Nucleus accumbens (tissue), 56 donors: ENCODE results near the gene NDUFC1.
"Not testable (repeated sequence)": the region's sequence is repeated elsewhere in the genome, so short reads cannot be mapped to it uniquely, and the experiment has no call there.

Experiments used
- DNase-seq, 56 donors: peaks; one replicate each; lab custom pipeline; 2025; lab: John Stamatoyannopoulos, UW

Gene NDUFC1

DNA sequence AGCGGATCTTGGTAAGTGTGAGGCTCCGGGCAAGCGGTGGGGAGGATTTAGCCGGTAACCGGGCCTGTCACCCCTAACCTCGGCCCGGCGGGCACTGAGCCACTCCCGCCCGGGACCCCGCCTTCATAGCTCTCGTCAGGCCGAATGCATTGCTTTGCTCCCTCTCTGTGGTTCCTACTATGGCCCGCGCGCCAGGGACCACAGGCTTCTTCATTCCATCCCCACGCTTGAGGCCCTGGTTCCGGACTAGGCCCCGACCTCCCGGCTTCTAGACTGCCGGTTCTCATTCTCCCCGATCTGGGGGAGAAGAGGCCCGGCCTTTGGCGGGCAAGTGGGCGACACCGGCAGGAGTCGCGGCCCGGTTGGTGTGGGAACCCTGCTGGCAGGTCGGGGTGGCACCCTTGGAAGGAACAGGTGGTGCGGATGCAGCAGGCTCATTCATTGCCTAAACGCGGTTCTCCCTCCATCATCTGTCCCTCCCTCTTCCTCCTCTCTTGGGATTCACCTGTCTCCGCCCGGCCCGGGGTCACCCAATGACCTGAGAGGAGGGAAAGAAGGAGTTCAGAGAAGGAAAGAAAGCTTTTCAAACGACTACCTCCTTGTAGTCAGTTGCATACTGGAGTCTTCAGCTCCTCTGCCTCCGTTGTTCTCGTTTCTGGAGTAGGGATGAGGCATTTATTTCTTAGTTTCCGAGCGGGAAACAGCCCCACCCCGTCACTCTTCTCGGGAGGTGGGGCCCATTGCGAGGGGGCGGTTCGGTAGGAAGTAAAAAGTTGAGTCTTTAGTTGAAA, at the start of gene NDUFC1:
TSS of gene NDUFC1 (minus strand) at position 657 of the 791 bp plus-strand sequence. CDS start 6,679 bp downstream, outside the sequence.
- DNase-seq: peak in 45 of 56 donors; percentile 5 to 76 (median 51)

DNA sequence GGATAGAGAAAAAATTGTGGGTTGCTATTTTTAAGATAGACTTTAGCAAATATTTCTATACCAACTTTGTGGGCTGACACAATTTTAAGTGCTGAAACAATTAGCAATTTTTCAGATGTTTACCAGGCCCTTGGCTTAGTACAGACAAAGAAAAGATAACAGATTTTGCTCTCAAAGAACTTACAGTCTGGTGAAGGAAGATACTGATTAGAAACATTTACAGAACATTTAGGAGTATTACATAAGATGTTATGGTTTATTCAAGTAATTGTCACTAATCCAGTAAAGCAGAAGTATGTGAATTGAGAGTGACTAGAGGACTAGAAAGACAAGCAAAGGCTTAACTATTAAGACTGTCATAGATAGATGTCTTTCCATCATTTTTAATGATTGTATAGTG, 35.3 kb upstream of the NDUFC1 start:
- DNase-seq: no peak

DNA sequence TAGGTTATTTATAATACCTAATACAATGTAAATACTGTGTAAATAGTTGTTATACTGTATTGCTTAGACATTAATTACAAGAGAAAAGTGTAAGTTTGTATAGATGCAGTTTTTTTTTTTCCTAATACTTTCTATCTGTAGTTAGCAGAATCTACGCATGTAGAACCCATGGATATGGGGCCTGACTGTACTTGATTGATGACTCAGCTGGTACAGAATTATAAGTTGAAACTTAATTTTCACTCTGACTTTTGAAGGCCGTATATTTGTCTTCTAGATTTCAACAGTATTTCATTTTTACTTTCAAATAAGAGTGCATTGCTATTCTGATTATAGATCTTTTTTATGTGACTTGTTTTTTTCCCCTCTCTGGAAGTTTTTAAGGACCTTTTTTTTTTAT, 30.8 kb upstream of the NDUFC1 start:
- no peak for DNase-seq

DNA sequence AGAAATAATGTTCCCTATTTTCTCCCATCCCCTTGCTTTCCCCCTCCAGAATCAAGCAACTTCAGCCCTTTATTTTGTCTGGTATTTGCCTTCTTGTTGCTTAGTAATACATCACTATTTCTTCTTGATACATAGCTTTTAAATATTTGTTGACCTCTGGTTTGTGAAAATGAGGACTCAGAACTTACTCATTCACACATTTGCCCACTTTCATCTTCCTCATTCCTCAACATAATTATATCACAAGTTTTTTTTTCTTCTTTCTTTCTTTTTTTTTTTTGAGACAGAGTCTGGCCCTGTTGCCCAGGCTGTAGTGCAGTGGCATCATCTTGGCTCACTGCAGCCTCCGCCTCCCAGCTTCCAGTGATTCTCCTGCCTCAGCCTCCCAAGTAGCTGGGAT, 28.9 kb upstream of the NDUFC1 start:
- no peak for DNase-seq

DNA sequence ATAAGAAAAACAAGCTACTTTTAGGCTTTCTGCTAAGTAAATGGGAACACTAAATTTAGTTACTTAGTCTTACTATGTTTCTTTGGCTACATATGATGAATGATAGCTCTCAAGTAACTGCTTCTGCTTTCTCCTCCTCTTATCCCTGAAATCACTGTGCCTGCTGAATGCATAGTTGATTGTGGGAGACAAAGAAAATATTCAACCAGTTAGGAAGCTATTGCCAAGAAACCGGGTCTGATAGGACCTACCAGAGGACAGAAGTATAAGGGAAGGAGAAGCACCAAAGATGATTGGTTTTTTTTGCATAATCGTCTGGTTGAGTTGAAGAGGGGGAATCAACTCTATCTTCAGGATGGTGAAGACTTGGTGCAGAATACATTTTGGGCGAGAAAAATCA, 28.0 kb upstream of the NDUFC1 start:
- DNase-seq: peak in 2 of 56 donors; percentile 1 to 4

DNA sequence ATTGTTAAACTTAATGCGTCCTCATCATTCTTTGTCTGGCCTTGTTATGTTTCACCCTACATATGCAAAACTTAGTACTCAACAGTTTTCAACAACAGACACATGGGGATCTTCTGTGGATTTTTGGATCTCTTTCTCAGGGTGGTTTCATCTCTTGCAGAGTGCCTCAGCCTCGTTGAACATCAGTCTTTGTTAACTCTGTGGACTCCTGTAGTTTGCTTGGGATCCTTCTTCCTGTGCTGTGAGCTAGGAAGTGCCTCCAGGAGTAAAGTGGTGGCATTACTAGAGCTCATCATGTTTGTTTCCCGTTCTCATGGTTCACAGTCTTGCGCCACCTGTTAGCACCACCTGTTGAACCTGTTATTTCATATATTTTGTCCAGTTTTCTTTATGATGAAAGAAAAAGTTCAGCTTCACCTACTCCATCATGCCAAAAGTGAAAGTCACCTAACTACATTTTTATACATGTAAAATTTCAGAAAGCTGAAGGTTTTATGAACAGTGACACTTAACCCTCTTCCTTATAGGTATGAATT, 27.5 kb upstream of the NDUFC1 start:
- no peak for DNase-seq

DNA sequence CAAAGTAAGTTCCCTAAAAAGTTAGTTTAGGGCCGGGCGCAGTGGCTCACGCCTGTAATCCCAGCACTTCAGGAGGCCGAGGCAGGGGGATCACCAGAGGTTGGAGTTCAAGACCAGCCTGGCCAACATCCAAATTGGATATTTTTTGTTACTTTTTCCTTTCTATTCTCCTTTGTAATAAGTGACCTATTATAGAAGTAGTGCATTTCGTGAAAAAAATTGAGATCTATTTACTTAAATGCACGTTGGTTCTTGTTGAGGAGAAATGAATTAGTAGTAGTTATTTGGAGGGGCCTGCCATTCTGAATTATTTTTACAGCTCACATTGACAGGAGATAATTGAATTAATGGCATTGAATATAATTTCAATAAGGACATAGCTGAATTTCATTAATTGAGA, 22.3 kb upstream of the NDUFC1 start:
- DNase-seq: no peak

DNA sequence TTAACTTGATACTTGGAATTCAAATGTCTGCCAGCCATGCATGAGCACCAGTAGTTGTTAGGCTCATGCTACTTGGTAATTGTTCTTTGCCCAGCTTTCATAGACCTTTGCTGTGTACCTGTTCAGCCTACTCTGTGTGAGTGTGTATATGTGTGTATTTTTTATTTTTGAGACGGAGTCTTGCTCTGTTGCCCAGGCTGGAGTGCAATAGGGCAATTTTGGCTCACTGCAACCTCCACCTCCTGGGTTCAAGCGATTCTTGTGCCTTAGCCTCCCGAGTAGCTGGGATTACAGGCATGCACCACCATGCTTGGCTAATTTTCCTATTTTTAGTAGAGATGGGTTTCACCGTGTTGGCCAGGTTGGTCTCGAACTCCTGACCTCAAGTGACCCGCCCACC, 20.3 kb upstream of the NDUFC1 start:
- not testable (repeated sequence) for DNase-seq

DNA sequence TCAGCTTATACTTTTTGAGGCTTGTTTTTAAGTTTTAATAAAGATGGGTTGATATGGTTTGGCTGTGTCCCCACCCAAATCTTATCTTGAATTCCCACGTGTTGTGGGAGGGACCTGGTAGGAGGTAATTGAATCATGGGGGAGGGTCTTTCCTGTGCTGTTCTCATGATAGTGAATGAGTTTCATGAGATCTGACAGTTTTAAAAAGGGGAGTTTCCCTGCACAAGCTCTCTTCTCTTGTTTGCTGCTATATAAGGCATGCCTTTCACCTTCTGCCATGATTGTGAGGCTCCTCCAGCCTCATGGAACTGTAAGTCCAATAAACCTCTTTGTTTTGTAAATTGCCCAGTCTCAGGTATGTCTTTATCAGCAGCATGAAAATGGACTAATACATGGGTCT, 19.8 kb upstream of the NDUFC1 start:
- DNase-seq: not testable (repeated sequence)

DNA sequence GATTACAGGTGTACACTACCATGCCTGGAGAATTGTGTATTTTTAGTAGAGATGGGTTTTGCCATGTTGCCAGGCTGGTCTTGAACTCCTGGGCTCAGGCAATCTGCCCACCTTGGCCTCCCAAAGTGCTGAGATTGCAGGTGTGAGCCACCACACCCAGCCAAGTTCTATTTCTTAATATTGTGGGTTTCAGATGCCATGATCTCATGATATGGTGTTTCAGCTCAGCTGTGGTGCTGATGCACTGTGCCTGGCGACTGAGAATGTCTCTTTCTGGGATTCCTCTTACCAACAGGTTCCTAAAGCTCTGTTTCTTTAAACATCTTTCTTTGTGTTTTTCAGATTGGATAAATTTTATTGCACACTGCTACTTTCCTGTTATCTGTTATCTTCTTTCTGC, 17.3 kb upstream of the NDUFC1 start:
- DNase-seq: no peak

DNA sequence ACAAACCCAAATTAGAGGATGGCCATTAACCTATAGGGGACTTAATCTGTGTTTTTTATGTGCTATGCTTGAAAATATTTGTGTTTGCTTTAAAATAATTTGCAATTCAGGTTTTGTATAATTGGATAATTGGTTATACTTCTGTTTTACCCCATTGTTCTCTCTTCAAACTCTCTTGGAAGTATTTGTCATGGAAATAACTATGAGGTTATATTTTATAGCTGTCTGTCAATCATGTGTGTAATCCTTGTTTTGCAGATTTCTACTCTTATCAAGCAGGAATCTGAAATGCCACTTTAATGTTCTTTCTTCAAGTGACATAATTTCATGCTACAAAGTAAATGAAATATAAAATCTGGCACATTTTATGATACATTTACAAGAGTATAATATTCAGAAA, 15.4 kb upstream of the NDUFC1 start:
- no peak for DNase-seq

DNA sequence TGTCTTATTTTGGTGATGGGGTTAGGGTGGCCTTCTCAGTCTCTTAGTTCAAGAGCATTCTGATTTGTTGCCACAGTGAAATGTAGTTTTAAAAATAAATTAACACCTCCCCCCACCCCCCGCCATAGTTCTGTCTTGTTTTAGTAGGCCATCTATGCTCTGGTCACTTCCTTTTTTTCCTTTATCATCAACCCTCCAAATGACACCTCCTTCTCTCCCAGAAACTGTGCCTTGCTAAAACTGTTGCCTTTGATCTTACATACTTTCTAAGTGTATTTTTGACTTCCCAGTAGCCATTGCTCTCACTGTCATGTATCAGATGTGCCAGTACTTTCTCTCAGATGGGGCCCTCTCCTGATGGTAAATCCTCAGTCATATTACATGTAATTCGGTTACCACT, 14.5 kb upstream of the NDUFC1 start:
- no peak for DNase-seq

DNA sequence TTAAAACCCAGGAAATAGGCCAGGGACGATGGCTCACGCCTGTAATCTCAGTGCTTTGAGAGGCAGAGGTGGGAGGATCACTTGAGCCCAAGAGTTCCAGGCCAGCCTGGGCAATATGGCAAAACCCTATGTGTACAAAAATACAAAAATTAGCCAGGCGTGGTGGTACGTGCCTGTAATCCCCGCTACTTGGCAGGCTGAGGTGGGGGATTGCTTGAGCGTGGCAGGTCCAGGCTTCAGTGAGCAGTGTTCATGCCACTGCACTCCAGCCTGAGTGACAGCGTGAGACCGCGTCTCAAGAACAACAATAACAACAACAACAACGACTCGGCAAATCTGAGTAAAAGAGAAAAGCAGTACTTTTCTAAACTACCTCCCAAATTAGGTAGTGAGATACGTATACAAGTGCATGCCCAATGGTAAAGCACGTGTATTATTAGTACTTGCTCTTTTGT, 13.0 kb upstream of the NDUFC1 start:
- no peak for DNase-seq

DNA sequence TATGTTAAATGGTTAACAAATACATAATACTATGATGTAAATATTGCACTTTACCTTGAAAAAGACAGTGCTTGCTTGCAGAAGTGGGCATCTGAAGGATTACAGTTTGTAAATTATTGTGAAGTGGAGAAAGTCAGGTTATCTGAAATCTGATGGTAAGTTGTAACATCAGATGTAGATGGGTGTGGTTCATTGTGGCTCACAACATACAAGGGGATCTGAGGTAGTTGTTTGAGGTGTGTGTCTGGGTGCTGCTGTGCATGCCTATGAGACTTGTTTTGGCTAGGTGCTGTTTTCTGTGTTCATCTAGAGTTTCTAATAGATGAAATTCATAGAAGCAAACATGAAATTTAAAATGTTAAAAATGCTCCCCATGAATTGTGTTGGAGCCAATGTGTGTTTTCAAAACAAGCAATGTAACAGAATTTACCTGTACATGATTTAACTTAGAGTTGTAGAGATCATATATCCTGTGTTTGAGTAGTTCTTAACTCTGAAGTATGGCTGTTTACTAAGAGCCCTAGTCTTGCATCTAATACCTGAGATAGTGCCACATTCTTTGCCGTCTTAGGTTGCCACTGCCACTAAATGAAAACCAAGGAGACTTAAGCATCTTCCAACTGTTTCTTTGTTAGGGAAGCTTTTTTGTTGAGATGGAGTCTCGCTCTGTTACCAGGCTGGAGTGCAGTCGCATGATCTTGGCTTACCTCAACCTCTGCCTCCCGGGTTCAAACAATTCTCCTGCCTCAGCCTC, 11.9 kb upstream of the NDUFC1 start:
- no peak for DNase-seq

DNA sequence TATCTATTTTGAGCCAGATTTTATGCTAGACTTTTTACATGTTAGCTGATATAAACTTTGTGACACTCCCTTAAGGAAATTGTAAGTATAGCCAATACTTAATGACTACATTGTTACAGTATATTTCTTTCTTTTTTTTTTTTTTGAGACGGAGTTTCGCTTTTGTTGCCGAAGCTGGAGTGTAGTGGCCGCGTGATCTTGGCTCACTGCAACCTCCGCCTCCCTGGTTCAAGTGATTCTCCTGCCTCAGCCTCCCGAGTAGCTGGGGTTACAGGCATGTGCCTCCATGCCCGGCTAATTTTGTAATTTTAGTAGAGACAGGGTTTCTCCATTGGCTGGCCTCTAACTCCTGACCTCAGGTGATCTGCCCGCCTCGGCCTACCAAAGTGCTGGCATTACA, 11.1 kb upstream of the NDUFC1 start:
- not testable (repeated sequence) for DNase-seq

DNA sequence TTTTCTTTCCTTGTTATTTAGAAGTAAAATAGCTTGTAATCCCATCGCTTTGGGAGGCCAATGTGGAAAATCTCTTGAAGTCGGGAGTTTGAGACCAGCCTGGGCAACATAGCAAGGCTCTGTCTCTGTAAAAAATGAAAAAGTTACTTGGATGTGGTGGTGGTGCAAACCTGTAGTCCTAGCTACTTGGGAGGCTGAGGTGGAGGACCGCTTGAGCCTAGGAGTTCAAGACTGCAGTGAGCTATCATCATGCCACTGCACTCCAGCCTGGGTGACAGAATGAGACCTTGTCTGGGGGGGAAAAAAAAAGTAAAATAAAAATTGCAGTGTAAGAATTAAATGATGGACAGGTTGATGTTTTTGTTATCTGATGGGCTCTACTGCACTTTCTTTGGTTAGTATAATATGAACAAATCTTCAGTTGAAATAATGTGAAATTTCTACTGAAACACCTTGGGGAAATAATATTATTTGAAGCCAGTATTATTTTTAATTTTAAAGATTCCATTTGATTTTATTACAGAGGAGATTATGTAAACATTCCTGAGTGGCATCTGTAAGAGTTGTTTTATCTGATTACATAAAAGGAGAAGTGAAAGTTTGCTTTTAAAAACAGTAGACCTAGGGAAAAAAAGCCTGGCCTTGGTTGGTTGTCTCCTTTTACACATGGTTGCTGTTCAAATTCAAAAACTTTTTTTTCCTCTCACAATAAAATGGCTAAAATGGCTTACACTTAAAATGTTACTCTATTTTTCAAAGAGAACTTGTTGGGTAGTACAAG, 10.5 kb upstream of the NDUFC1 start:
- no peak for DNase-seq

DNA sequence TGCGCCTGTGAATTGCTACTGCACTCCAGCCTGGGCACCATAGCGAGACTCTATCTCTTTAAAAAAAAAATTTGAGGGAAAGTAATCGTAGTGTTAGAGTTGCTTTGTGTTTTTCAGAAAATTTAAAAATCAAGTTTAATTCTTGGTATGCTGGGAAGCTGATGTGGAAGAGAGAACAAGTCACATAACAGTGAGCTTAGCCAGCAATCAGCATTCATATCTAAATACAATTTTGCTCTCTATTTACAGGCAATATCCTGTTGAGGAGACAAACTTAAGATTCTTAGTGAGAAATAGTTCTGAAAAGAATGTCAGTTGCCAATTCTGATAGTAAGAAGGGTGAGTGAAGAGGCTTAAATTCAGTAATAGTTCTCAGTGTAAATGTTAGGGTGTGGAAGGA, 9.6 kb upstream of the NDUFC1 start:
- no peak for DNase-seq

DNA sequence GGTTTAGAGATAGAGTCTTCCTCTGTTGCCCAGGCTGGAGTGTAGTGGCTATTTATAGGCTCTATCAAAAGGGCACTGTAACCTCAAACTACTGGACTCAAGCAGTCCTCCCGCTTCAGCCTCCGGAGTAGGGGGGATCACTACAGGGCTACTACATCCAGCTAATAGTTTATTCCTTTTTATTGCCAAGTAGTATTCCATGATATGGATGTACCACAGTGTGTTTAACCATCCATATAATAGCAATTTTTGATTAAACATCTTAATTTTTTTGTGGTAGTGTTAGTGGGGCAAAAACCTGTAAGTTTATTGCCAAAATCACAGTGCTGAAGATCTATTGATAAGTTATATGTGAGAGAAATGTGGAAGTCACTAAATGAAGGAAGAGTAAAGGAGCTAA, 2.6 kb upstream of the NDUFC1 start:
- no peak for DNase-seq

DNA sequence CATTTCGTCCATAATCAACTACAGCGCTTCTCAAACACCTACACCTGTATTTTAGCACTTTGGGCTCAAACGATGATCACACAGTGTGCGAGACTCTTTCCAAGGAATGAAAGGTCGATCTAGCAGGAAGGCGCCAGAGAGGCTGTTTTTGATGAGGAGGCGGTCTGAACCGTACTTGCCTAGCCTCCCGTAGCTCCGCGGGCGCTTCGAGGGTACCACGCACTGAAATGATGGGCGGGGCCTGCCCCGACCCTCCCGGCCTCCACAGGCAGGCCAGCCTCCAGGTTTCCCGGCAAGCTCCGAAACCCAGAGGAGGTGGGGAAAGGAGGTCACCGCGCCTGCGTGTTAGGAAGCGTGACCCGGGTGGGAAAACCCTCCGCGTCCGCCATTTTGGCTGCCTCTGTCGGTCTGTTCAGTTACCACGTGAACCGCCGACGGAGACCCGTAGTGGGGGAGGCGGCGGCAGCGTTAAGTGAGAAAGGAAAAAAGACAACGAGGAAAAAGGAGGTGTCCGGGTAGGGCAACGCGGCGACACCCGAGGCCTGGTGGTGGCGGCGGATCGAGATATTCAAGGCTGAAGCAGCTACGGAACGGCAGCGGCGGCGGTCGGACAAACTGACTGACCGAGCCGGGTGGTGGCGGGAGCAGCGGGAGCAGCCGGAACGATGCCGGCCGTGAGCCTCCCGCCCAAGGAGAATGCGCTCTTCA, 1.0 kb downstream of the NDUFC1 start, which contains the start of gene NAA15:
TSS of gene NAA15 (plus strand) at position 393 of the 708 bp plus-strand sequence. CDS start at position 666, 273 bp downstream.
- peak; percentile 80 to 98 (median 97) for DNase-seq
